GM12872 (cell line): ENCODE results near the gene ZNF280D.

Experiments
- TF ChIP-seq, protein P1 (sequence below): IDR thresholded peaks from 3 replicates; pipeline ENCODE4 v1.5.1; 2011; ENCODE audit warnings: low read depth, mild to moderate bottlenecking, low read length, moderate library complexity; ENCODE audit not compliant: insufficient read depth

Gene ZNF280D

GRCh38 chr15:56600380-56600779 lies 132.9 kb downstream of the ZNF280D start:
- TF ChIP-seq, protein P1, sequence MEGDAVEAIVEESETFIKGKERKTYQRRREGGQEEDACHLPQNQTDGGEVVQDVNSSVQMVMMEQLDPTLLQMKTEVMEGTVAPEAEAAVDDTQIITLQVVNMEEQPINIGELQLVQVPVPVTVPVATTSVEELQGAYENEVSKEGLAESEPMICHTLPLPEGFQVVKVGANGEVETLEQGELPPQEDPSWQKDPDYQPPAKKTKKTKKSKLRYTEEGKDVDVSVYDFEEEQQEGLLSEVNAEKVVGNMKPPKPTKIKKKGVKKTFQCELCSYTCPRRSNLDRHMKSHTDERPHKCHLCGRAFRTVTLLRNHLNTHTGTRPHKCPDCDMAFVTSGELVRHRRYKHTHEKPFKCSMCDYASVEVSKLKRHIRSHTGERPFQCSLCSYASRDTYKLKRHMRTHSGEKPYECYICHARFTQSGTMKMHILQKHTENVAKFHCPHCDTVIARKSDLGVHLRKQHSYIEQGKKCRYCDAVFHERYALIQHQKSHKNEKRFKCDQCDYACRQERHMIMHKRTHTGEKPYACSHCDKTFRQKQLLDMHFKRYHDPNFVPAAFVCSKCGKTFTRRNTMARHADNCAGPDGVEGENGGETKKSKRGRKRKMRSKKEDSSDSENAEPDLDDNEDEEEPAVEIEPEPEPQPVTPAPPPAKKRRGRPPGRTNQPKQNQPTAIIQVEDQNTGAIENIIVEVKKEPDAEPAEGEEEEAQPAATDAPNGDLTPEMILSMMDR: no peak

- TF ChIP-seq, protein P1: no peak
Measured at GRCh38 chr15:56598991-56599390, 134.3 kb downstream of the ZNF280D start.

- TF ChIP-seq, protein P1: no peak
Measured at GRCh38 chr15:56587686-56588085, 145.6 kb downstream of the ZNF280D start.

DNA sequence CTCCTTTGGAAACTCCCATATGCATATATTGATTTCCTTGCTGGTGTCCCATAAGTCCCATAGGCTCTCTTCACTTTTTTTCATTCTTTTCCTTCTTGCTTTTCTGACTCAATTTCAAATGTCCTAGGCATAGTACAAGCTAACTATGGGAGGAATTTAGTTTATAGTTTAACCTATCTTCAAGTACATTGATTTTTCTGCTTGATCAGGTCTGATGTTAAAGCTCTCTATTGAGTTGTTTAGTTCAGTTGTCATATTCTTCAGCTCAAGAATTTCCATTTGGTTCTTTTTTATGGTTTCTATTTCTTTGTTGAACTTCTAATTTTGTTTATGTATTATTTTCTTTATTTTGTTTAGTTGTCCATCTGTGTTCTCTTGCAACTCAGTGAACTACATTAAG lies 147.1 kb downstream of the ZNF280D start:
- TF ChIP-seq, protein P1: no peak

DNA sequence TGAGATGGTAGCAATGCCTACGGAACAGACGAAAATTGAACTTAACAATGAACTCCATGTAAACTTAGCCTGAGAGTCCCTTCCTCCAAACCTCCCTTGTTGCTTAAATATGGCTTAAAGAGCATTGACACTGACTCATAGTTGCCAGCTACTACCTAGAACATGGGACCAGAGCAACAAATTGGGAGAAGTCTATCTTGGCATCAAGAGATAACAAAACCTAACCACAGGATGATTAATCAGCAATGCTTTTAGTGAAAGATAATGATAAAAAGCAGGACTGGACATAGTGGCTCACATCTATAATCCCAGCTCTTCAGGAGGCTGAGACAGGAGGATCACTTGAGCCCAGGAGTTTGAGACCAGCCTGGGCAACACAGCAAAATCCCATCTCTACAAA lies 150.5 kb downstream of the ZNF280D start:
- TF ChIP-seq, protein P1: no peak
